Neural progenitor cell (in vitro differentiated cells): Measurements from ENCODE around the gene RNF10. TPM values are rescaled to one million over a fixed set of nuclear protein-coding genes. Genes with fewer than 3 reads are reported as not detected.

Source experiments
- DNase-seq: peaks from one replicate; pipeline ENCODE4 v3.0.0-alpha.2; 2016; ENCODE audit warnings: low spot score
- H2AFZ ChIP-seq: fragments of 200-600 bp; sonication (generic); replicated peaks from 2 replicates; pipeline ENCODE4 v1.6.1; 2016; ENCODE audit warnings: antibody characterized with exemption
- H3F3A ChIP-seq: fragments of 200-600 bp; sonication (generic); 2 replicates; pipeline ENCODE4 v1.6.1; 2016; ENCODE audit warnings: antibody characterized with exemption, low read depth
- H3K27ac ChIP-seq: fragments of 200-600 bp; sonication (generic); 2 replicates; pipeline ENCODE4 v1.5.1; 2016; ENCODE audit warnings: mild to moderate bottlenecking
- H3K27me3 ChIP-seq: fragments of 200-600 bp; sonication (generic); 2 replicates; pipeline ENCODE4 v1.6.1; 2016; ENCODE audit warnings: mild to moderate bottlenecking, moderate library complexity
- H3K36me3 ChIP-seq: fragments of 200-600 bp; sonication (generic); 2 replicates; pipeline ENCODE4 v1.5.1; 2016
- H3K4me1 ChIP-seq: fragments of 200-600 bp; sonication (generic); 2 replicates; pipeline ENCODE4 v1.6.1; 2016; ENCODE audit warnings: mixed run types
- H3K4me2 ChIP-seq: fragments of 200-600 bp; sonication (generic); 2 replicates; pipeline ENCODE4 v1.6.1; 2016
- H3K4me3 ChIP-seq: fragments of 200-600 bp; sonication (generic); 2 replicates; pipeline ENCODE4 v1.5.1; 2016
- H3K79me2 ChIP-seq: fragments of 200-600 bp; sonication (generic); 2 replicates; pipeline ENCODE4 v1.6.1; 2016; ENCODE audit warnings: low read depth
- H3K9ac ChIP-seq: fragments of 200-600 bp; sonication (generic); 2 replicates; pipeline ENCODE4 v1.6.1; 2016
- H3K9me3 ChIP-seq: fragments of 200-600 bp; sonication (generic); 2 replicates; pipeline ENCODE4 v1.5.1; 2016; ENCODE audit warnings: low read depth
- H4K20me1 ChIP-seq: fragments of 200-600 bp; sonication (generic); 2 replicates; pipeline ENCODE4 v1.6.1; 2016; ENCODE audit warnings: low read depth
- H3K27ac Mint-ChIP-seq: 3 replicates; pipeline ENCODE4 v1.8.0; 2021; ENCODE audit warnings: mixed read lengths
- H3K27me3 Mint-ChIP-seq: 2 replicates; pipeline ENCODE4 v1.8.0; 2022; ENCODE audit warnings: low read depth, mild to moderate bottlenecking, inconsistent platforms, moderate library complexity, mixed read lengths; ENCODE audit not compliant: insufficient read depth
- H3K36me3 Mint-ChIP-seq: 3 replicates; pipeline ENCODE4 v1.8.0; 2021; ENCODE audit warnings: mixed read lengths
- H3K4me1 Mint-ChIP-seq: 3 replicates; pipeline ENCODE4 v1.8.0; 2021; ENCODE audit warnings: mixed read lengths
- H3K4me3 Mint-ChIP-seq: 3 replicates; pipeline ENCODE4 v1.8.0; 2021; ENCODE audit warnings: mild to moderate bottlenecking, moderate library complexity, mixed read lengths
- H3K9me3 Mint-ChIP-seq: 3 replicates; pipeline ENCODE4 v1.8.0; 2020; ENCODE audit warnings: mixed read lengths
- EZH2 ChIP-seq: fragments of 200-600 bp; sonication (generic); IDR thresholded peaks from 2 replicates; pipeline ENCODE4 v1.6.1; 2017; ENCODE audit warnings: antibody characterized with exemption, mild to moderate bottlenecking, moderate library complexity
- EZH2phosphoT487 ChIP-seq: fragments of 200-600 bp; sonication (generic); IDR thresholded peaks from 2 replicates; pipeline ENCODE4 v1.6.1; 2017; ENCODE audit warnings: antibody characterized with exemption
- total RNA-seq: library from RNA; depleted of rRNA; stranded (reverse); fragments of >200 nt; gene quantifications from 2 replicates; pipeline ENCODE4 v1.2.3, GENCODE V29; 2015; ENCODE audit warnings: low replicate concordance
- TF ChIP-seq, protein P1 (sequence below): fragments of 200-600 bp; sonication (generic); IDR thresholded peaks from 2 replicates; pipeline ENCODE4 v1.5.1; 2017; ENCODE audit warnings: antibody characterized with exemption, mild to moderate bottlenecking

RNF10 gene
- total RNA-seq, 1 donor from 2014 or later, result 131 TPM

DNA sequence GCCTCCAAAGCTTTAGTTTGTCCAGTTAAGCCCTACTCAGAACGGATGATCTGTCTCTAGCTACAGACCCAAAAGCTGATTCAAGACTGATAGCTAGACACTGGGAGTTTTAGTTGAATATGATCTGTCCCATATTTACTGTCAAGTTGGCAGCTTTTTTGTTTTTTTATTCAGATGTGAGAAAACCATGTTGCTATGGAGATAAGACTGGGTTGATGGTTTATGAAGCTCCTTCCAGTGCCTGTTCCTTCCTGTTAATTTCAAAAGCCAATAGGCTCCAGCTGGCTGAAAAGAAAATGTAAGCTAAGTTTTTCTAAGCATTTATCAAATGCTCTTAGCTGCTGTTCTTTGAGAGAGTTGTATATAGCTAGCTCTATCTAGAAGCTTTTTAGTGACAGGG is 33.6 kb upstream of the RNF10 start:
- Histone ChIP-seq H3K9me3 (no peaks in the 10 kb centered on the region), H3K9ac (no peak overlapping the region), H3F3A (peaks cover 47% of the 10 kb centered on the region), H3K4me1 (peaks cover 19% of the 10 kb centered on the region), H2AFZ (no peak overlapping the region), H3K27me3 (no peaks in the 10 kb centered on the region), H3K27ac (no peak overlapping the region), H3K36me3 (peaks cover 3% of the 10 kb centered on the region), H3K79me2 (peaks cover 31% of the 10 kb centered on the region), H3K4me2 (no peak overlapping the region), H4K20me1 (peaks cover 31% of the 10 kb centered on the region), H3K4me3 (no peak overlapping the region)
- TF ChIP-seq EZH2phosphoT487, result no peak
- TF ChIP-seq, protein P1, sequence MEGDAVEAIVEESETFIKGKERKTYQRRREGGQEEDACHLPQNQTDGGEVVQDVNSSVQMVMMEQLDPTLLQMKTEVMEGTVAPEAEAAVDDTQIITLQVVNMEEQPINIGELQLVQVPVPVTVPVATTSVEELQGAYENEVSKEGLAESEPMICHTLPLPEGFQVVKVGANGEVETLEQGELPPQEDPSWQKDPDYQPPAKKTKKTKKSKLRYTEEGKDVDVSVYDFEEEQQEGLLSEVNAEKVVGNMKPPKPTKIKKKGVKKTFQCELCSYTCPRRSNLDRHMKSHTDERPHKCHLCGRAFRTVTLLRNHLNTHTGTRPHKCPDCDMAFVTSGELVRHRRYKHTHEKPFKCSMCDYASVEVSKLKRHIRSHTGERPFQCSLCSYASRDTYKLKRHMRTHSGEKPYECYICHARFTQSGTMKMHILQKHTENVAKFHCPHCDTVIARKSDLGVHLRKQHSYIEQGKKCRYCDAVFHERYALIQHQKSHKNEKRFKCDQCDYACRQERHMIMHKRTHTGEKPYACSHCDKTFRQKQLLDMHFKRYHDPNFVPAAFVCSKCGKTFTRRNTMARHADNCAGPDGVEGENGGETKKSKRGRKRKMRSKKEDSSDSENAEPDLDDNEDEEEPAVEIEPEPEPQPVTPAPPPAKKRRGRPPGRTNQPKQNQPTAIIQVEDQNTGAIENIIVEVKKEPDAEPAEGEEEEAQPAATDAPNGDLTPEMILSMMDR, result no peak
- TF ChIP-seq EZH2, result no peak
- no peak for DNase-seq
- Mint-ChIP-seq H3K9me3 (no peaks in the 10 kb centered on the region), H3K4me1 (peaks cover 21% of the 10 kb centered on the region), H3K36me3 (peaks cover 31% of the 10 kb centered on the region), H3K4me3 (no peak overlapping the region), H3K27ac (no peak overlapping the region), H3K27me3 (peaks cover 2% of the 10 kb centered on the region)

DNA sequence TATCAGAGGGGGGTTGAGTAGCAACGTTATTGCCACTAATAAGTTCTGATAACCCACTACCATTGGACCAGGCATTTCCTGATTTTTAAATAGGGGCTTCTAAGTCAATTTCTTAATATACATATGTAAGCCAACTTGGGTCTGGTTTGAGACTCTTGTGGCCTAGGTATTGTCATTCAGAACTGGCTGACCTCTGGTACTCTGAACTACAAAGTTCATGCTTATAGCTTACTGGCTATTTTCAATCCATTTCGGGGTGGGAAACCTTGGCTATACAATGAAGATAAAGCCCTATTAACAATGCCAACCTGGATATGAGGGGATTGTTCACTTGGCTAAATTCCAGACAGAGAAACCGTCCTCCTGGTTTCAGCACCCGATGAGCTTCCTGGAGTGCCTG is 29.6 kb upstream of the RNF10 start:
- Histone ChIP-seq H3K4me2 (no peak overlapping the region), H3F3A (peaks cover 19% of the 10 kb centered on the region), H2AFZ (no peak overlapping the region), H3K9ac (no peak overlapping the region), H3K4me1 (no peaks in the 10 kb centered on the region), H3K9me3 (no peaks in the 10 kb centered on the region), H3K79me2 (no peaks in the 10 kb centered on the region), H3K27ac (no peak overlapping the region), H4K20me1 (peaks cover under 1% of the 10 kb centered on the region), H3K4me3 (no peak overlapping the region), H3K36me3 (peaks cover 3% of the 10 kb centered on the region), H3K27me3 (no peaks in the 10 kb centered on the region)
- Mint-ChIP-seq H3K9me3 (no peaks in the 10 kb centered on the region), H3K4me1 (no peaks in the 10 kb centered on the region), H3K27ac (no peak overlapping the region), H3K27me3 (no peaks in the 10 kb centered on the region), H3K36me3 (peaks cover 20% of the 10 kb centered on the region), H3K4me3 (no peak overlapping the region)
- TF ChIP-seq EZH2phosphoT487, result no peak
- no peak for TF ChIP-seq EZH2
- no peak for DNase-seq

GRCh38 chr12:120508537-120508936 is 25.6 kb upstream of the RNF10 start:
- Histone ChIP-seq H3K9ac (no peak overlapping the region), H2AFZ (no peak overlapping the region), H3F3A (peaks cover 6% of the 10 kb centered on the region), H4K20me1 (no peaks in the 10 kb centered on the region), H3K4me3 (no peak overlapping the region), H3K4me1 (no peaks in the 10 kb centered on the region), H3K27me3 (no peaks in the 10 kb centered on the region), H3K79me2 (no peaks in the 10 kb centered on the region), H3K4me2 (no peak overlapping the region), H3K36me3 (no peaks in the 10 kb centered on the region), H3K9me3 (no peaks in the 10 kb centered on the region), H3K27ac (no peak overlapping the region)
- no peak overlapping the region for H3K4me3 Mint-ChIP-seq
- peaks cover 15% of the 10 kb centered on the region for H3K36me3 Mint-ChIP-seq
- H3K4me1 Mint-ChIP-seq, result no peaks in the 10 kb centered on the region
- H3K27me3 Mint-ChIP-seq, result no peaks in the 10 kb centered on the region
- no peak for DNase-seq
- H3K27ac Mint-ChIP-seq, result no peak overlapping the region
- TF ChIP-seq, protein P1, result no peak
- no peak for TF ChIP-seq EZH2
- TF ChIP-seq EZH2phosphoT487, result no peak
- H3K9me3 Mint-ChIP-seq, result no peaks in the 10 kb centered on the region

DNA sequence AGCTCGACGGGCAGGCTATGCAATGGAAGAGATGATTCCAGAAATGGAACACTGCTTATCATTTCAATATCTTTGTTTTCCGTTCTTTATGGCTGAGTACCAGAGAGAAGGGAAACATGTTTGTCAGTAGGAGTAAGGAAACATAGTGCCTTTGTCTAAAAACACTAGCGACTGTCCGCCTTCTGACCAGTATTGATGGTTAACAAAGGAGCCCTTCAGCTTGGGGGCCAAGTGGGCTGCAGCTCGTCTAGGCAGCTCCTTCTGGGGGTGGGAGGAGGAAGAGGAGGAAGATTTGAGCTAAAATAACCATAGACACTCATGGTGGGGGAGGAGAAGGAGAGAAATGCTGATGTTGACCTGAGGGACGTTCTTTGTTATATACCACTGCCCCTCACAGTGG is 20.2 kb upstream of the RNF10 start:
- no peaks in the 10 kb centered on the region for H3K4me1 Mint-ChIP-seq
- H3K4me3 ChIP-seq, result no peak overlapping the region
- no peak for DNase-seq
- peaks cover 18% of the 10 kb centered on the region for H3K36me3 Mint-ChIP-seq
- H3K9ac ChIP-seq, result no peak overlapping the region
- TF ChIP-seq EZH2, result no peak
- TF ChIP-seq, protein P1, result no peak
- no peak for TF ChIP-seq EZH2phosphoT487
- H3K27ac Mint-ChIP-seq, result no peak overlapping the region
- no peaks in the 10 kb centered on the region for H3K36me3 ChIP-seq
- no peak overlapping the region for H3K4me2 ChIP-seq
- H3K27me3 ChIP-seq, result no peaks in the 10 kb centered on the region
- no peak overlapping the region for H2AFZ ChIP-seq
- no peaks in the 10 kb centered on the region for H3K79me2 ChIP-seq
- no peaks in the 10 kb centered on the region for H3F3A ChIP-seq
- no peaks in the 10 kb centered on the region for H3K9me3 ChIP-seq
- H3K27ac ChIP-seq, result no peak overlapping the region
- no peak overlapping the region for H3K4me3 Mint-ChIP-seq
- H4K20me1 ChIP-seq, result no peaks in the 10 kb centered on the region
- no peaks in the 10 kb centered on the region for H3K4me1 ChIP-seq
- H3K9me3 Mint-ChIP-seq, result no peaks in the 10 kb centered on the region
- peaks cover 5% of the 10 kb centered on the region for H3K27me3 Mint-ChIP-seq
